Gastroesophageal sphincter (tissue), 4 donors: ENCODE results near the gene CYBRD1. TPM values are rescaled to one million over a fixed set of nuclear protein-coding genes. Genes with fewer than 3 reads are reported as not detected.

Experiments
- ATAC-seq: fragments of 150-250 bp; one replicate; pipeline ENCODE4 v1.9.1; 2016; ENCODE audit warnings: mild to moderate bottlenecking, moderate library complexity
- H3K27ac ChIP-seq, 4 donors: fragments of 200-600 bp; sonication (generic) in 3 of 4; 1 replicate in 3 of 4; 2 replicates in 1 of 4; pipeline ENCODE4 v1.5.1; 2016 to 2019
- H3K27me3 ChIP-seq: fragments of 200-600 bp; sonication (generic); one replicate; pipeline ENCODE4 v1.5.1; 2019
- H3K36me3 ChIP-seq, 2 donors: fragments of 200-600 bp; sonication (generic); one replicate each; pipeline ENCODE4 v1.5.1; 2019; ENCODE audit warnings: control low read depth in 1 of 2
- H3K4me1 ChIP-seq, 3 donors: fragments of 200-600 bp; sonication (generic); 1 replicate in 2 of 3; 2 replicates in 1 of 3; pipeline ENCODE4 v1.5.1; 2016 to 2019; ENCODE audit warnings: control low read depth in 2 of 3
- H3K4me3 ChIP-seq, 2 donors: fragments of 200-600 bp; sonication (generic); one replicate each; pipeline ENCODE4 v1.5.1; 2019; ENCODE audit warnings: mild to moderate bottlenecking in 1 of 2, moderate library complexity in 1 of 2
- H3K9me3 ChIP-seq, 3 donors: fragments of 200-600 bp; sonication (generic); one replicate each; pipeline ENCODE4 v1.5.1; 2017 to 2019; ENCODE audit warnings: control low read depth in 2 of 3
- EP300 ChIP-seq: sonication (generic); formaldehyde crosslinking; IDR thresholded peaks from one replicate; pipeline ENCODE4 v1.6.1; 2017; ENCODE audit warnings: antibody characterized with exemption, mild to moderate bottlenecking
- POLR2A ChIP-seq, 2 donors: fragments of 450-650 bp; IDR thresholded peaks; one replicate each; pipeline ENCODE4 v1.6.1; 2017; ENCODE audit warnings: antibody characterized with exemption in 2 of 2, mild to moderate bottlenecking in 2 of 2, moderate library complexity in 1 of 2
- POLR2AphosphoS5 ChIP-seq: sonication (generic); formaldehyde crosslinking; IDR thresholded peaks from one replicate; pipeline ENCODE4 v1.6.1; 2017; ENCODE audit warnings: antibody characterized with exemption
- WGBS, 2 donors: methylation state at CpG; one replicate each; pipeline ENCODE4 v1.1.5; 2018; ENCODE audit warnings: low coverage in 1 of 2; 5-methylcytosine and 5-hydroxymethylcytosine counted together
- total RNA-seq, 4 donors: library from RNA; depleted of rRNA; stranded (reverse); fragments of >200 nt; gene quantifications; one replicate each; pipeline ENCODE4 v1.1.0, GENCODE V29; 2016
- TF ChIP-seq, protein P1 (sequence below), 4 experiments: fragments of 200-600 bp in 2 of 4; fragments of 450-650 bp in 2 of 4; sonication (generic) in 1 of 4; IDR thresholded peaks; one replicate each; pipeline ENCODE4 v1.5.1; 2017 to 2019; ENCODE audit warnings: antibody characterized with exemption in 4 of 4, mild to moderate bottlenecking in 2 of 4, moderate library complexity in 2 of 4

CYBRD1 gene, protein sequence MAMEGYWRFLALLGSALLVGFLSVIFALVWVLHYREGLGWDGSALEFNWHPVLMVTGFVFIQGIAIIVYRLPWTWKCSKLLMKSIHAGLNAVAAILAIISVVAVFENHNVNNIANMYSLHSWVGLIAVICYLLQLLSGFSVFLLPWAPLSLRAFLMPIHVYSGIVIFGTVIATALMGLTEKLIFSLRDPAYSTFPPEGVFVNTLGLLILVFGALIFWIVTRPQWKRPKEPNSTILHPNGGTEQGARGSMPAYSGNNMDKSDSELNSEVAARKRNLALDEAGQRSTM
- 100 to 1,000 TPM; 168 to 365 (median 242) TPM for total RNA-seq

DNA sequence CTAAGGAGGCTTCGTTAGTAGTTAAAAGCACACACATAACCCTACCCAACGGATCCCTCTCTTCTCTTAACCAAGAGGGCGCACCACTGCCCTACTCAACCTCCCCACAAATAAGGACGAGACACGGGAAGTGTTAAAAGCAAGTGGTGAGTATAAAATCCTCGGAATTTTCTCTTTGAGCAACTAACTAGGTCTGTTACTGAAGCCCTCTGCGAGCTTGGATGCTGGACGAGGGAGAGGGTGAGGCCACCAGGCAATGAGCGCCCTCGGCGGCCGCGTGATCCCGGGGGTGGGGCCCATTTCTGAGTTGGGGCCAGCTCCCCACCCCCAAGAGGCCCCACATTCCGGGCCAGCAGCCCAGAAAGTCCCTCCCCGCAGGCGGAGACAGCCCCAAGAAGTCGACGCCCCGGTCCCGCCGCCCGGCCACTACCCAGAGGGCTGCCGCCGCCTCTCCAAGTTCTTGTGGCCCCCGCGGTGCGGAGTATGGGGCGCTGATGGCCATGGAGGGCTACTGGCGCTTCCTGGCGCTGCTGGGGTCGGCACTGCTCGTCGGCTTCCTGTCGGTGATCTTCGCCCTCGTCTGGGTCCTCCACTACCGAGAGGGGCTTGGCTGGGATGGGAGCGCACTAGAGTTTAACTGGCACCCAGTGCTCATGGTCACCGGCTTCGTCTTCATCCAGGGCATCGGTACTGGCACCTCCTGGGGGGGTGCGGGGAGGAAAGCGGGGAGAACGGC lies at the start of gene CYBRD1:
CYBRD1 (plus strand) TSS at position 423 of the 736 bp plus-strand sequence; CDS start at position 495, 72 bp downstream.
- ATAC-seq = peak; percentile 91
- H3K27ac ChIP-seq = peak within 1 kb of the TSS; percentile 81 to 98 (median 95)
- H3K9me3 ChIP-seq = no peaks in the 10 kb centered on the region
- TF ChIP-seq EP300 (no peak), POLR2A (IDR thresholded peaks at IDR 0.05) (peak; percentile 85 to 86), POLR2AphosphoS5 (peak; percentile 85)
- H3K4me1 ChIP-seq = peaks cover 0 to 43% (median 12%) of the 10 kb centered on the region in 3 donors
- no peaks in the 10 kb centered on the region for H3K36me3 ChIP-seq
- 7% methylated on average over 2 of the region's 45 CpGs; no CpG with 5 or more reads in 1 of the 2 donors for WGBS, 2 donors
- peak within 1 kb of the TSS; percentile 64 to 98 for H3K4me3 ChIP-seq
- H3K27me3 ChIP-seq = no peaks in the 10 kb centered on the region

DNA sequence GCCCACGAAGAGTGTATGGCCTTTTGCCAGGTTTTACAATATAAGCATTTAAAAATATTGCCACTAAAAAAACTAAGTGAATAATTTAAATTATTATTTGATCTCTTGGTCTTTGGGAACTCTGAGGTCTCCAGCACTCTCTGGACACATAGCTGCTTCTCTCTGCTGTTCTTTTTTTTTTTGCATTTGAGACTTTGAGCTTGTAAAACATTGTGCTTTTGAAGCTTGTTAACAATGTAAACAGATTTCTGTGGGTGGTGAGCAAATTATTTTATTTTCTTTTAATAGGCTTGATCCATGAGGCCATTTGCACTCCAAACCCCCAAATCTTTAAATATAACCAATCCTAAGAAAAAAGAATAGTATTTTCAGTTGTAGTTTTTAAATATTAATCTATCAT lies 46.3 kb upstream of the CYBRD1 start:
- Histone ChIP-seq H3K4me1 (no peaks in the 10 kb centered on the region), H3K36me3 (peaks cover 4 to 83% of the 10 kb centered on the region in 2 donors), H3K27me3 (no peaks in the 10 kb centered on the region), H3K9me3 (no peaks in the 10 kb centered on the region), H3K27ac (no peak overlapping the region), H3K4me3 (no peak overlapping the region)
- TF ChIP-seq, protein P1, sequence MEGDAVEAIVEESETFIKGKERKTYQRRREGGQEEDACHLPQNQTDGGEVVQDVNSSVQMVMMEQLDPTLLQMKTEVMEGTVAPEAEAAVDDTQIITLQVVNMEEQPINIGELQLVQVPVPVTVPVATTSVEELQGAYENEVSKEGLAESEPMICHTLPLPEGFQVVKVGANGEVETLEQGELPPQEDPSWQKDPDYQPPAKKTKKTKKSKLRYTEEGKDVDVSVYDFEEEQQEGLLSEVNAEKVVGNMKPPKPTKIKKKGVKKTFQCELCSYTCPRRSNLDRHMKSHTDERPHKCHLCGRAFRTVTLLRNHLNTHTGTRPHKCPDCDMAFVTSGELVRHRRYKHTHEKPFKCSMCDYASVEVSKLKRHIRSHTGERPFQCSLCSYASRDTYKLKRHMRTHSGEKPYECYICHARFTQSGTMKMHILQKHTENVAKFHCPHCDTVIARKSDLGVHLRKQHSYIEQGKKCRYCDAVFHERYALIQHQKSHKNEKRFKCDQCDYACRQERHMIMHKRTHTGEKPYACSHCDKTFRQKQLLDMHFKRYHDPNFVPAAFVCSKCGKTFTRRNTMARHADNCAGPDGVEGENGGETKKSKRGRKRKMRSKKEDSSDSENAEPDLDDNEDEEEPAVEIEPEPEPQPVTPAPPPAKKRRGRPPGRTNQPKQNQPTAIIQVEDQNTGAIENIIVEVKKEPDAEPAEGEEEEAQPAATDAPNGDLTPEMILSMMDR (IDR thresholded peaks at IDR 0.05) = no peak
- TF ChIP-seq EP300 = no peak
- no peak for TF ChIP-seq POLR2AphosphoS5
- TF ChIP-seq POLR2A (IDR thresholded peaks at IDR 0.05) = no peak
- ATAC-seq = no peak
- 63 to 70% methylated on average over 1 of the region's 1 CpG for WGBS, 2 donors

DNA sequence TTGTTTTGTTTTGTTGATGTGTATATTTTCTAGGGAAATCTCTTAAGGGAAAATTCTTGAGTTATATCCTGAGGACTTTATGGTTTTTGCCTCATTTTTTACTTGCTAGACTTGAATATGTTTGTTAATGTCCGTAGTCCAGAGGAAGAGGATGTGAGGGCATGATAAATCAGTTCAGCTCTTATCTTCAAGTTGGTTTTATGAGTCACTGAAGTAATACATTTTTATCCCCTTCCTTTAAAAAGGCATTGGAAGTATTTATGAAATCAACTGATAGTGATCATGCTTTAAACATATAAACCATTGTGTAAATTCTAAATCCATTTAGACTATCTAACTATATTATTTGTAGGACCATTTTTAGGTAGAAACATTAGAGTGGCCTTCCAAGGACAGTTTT lies 43.9 kb upstream of the CYBRD1 start:
- H3K4me3 ChIP-seq = no peak overlapping the region
- no peak overlapping the region for H3K27ac ChIP-seq
- H3K4me1 ChIP-seq = no peaks in the 10 kb centered on the region
- TF ChIP-seq POLR2A (IDR thresholded peaks at IDR 0.05) (no peak), POLR2AphosphoS5 (no peak), EP300 (no peak)
- TF ChIP-seq, protein P1 (IDR thresholded peaks at IDR 0.05) = no peak
- WGBS, 2 donors = 78 to 100% methylated on average over 1 of the region's 1 CpG
- peaks cover 4 to 80% of the 10 kb centered on the region in 2 donors for H3K36me3 ChIP-seq
- no peaks in the 10 kb centered on the region for H3K27me3 ChIP-seq
- ATAC-seq = no peak
- H3K9me3 ChIP-seq = no peaks in the 10 kb centered on the region

DNA sequence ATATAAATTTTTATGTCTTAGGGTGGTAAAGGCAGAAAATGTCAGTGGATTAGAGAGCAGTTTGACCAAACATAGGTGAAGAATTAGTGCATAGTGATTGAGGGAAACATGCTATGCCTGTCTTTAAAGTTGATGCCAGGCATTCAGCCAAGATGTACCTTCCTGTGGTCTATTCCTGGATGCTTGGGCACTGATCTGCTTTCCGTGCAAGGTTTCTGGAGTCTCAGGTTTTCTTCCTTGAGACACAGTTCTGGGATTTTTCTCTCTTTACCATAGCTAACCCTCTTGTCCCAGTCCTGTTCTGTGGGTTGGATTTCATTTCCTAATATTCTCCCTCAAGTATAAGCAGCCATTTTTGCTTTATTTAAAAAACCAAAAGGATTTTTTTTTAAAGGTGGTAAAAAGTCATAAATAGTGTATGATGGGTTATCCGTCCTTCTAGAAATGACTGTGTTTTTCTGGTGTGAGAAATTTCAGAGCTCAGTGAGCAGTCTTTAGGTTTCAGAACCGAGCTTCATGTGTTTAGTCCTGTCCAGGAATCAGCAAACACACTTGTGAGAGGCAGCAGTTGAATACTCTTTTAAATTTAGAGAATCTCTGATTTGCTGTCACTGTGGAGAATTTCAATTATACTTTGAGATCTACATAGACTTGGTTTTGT lies 43.0 kb upstream of the CYBRD1 start:
- no peak overlapping the region for H3K27ac ChIP-seq
- WGBS, 2 donors = 80 to 86% methylated on average over 3 of the region's 3 CpGs
- H3K27me3 ChIP-seq = no peaks in the 10 kb centered on the region
- H3K4me1 ChIP-seq = no peaks in the 10 kb centered on the region
- H3K9me3 ChIP-seq = no peaks in the 10 kb centered on the region
- H3K36me3 ChIP-seq = peaks cover 0 to 72% of the 10 kb centered on the region in 2 donors
- TF ChIP-seq, protein P1 (IDR thresholded peaks at IDR 0.05) = no peak
- TF ChIP-seq POLR2AphosphoS5 = no peak
- no peak for TF ChIP-seq EP300
- no peak for TF ChIP-seq POLR2A (IDR thresholded peaks at IDR 0.05)
- ATAC-seq = no peak
- no peak overlapping the region for H3K4me3 ChIP-seq

DNA sequence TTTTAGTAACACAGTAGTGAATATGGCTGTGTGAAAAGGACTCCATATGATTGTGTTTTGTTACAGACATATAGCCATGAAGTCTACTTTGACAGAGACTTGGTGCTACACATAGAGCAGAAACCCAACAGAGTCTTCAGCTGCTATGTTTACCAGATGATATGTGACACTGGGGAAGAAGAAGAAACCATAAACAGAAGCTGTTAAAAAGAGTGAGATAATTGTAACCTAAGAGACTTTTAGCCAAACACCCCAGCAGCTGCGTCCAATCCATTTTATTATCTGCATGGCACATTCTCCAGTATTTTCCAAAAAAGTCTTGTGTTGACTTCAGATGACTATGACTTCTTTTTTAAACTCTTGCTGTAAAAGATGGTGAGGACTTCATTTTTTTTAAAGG lies 41.4 kb upstream of the CYBRD1 start:
- Histone ChIP-seq H3K9me3 (no peaks in the 10 kb centered on the region), H3K4me1 (no peaks in the 10 kb centered on the region), H3K4me3 (no peak overlapping the region), H3K36me3 (peaks cover 0 to 62% of the 10 kb centered on the region in 2 donors), H3K27me3 (no peaks in the 10 kb centered on the region), H3K27ac (no peak overlapping the region)
- TF ChIP-seq EP300 (no peak), POLR2AphosphoS5 (no peak), POLR2A (IDR thresholded peaks at IDR 0.05) (no peak)
- TF ChIP-seq, protein P1 (IDR thresholded peaks at IDR 0.05) = no peak
- ATAC-seq = no peak
- WGBS, 2 donors = 62 to 68% methylated on average over 1 of the region's 1 CpG
